ENCODE data around the gene INF2. TPM values are rescaled to one million over a fixed set of nuclear protein-coding genes. Genes with fewer than 3 reads are reported as not detected.

The INF2 gene
- total and polyA plus RNA-seq, 9 of the 15 experiments (the other 6 are each of a cell fraction or from before 2014, with no cell fraction given), result 0.56 to 31.3 (median 7.8) TPM

- no peaks in the 10 kb centered on the region for H3K9me3 ChIP-seq (replicated peaks; ENCODE audit: control insufficient read depth, insufficient read depth, low read depth, low read length)
- FAIRE-seq, result no peak
- intact Hi-C loops (cut with micrococcal nuclease), result no loop called here
- in situ Hi-C loops (cut with MboI), result no loop called here
- H3K4me3 ChIP-seq, result no peak overlapping the region
- ChIA-PET POLR2A (interaction anchor here (1.9 kb wide), 1 partner anchor 11 kb away, joined by 6 read pairs; the partner anchor contains the start of gene SIVA1), CTCF (ENCODE audit: low intra/inter-chr PET ratio) (no interaction called here)
- no TSS peak for BruUV-seq (replicated peaks)
- H3K27ac ChIP-seq (ENCODE audit: extremely low read depth, low read depth, low read length), result no peak overlapping the region
- no peak for TF ChIP-seq KDM4B (IDR thresholded peaks at IDR 0.05; ENCODE audit: borderline replicate concordance in 2 of 2, low read depth in 1 of 2)
- TF ChIP-seq PHF20 (IDR thresholded peaks at IDR 0.05; ENCODE audit: partially characterized antibody), result no peak
- no peak for TF ChIP-seq ZNF3 (CRISPR knock-in tag; IDR thresholded peaks at IDR 0.05)
- no peak for TF ChIP-seq ETS2 (tag; IDR thresholded peaks at IDR 0.05; ENCODE audit: borderline replicate concordance, poor library complexity, severe bottlenecking)
- no peak for TF ChIP-seq RBM22 (IDR thresholded peaks at IDR 0.05; ENCODE audit: low read depth, low read length, poor library complexity, severe bottlenecking)
- no peak for TF ChIP-seq POLR2AphosphoS5 (IDR thresholded peaks at IDR 0.05; ENCODE audit: control insufficient read depth, insufficient read depth, low read depth, low read length)
- TF ChIP-seq ZNF583 (CRISPR knock-in tag; IDR thresholded peaks at IDR 0.05), result no peak
- H3K36me3 ChIP-seq (ENCODE audit: control insufficient read depth, insufficient read depth, low read length), result no peaks in the 10 kb centered on the region
- peaks cover 0 to 26% of the 10 kb centered on the region in 2 experiments; a peak in 2 of 5 replicates for H3K4me1 ChIP-seq (replicated peaks in 1 of 2; ENCODE audit: control insufficient read depth in 2 of 2, insufficient read depth in 2 of 2, low read length in 2 of 2)
- no peak overlapping the region for H3K4me2 ChIP-seq (ENCODE audit: insufficient read depth, low read length)
- DNase-seq (ENCODE audit: extremely low read depth in 1 of 4, low spot score in 3 of 4), result no peak
- H3K27me3 ChIP-seq (ENCODE audit: control insufficient read depth in 2 of 2, insufficient read depth in 2 of 2, low read length in 2 of 2), result no peaks in the 10 kb centered on the region
- 61% methylated on average over 10 of the region's 29 CpGs for WGBS (ENCODE audit: insufficient coverage, low coverage, missing lambda C conversion rate)
- no peaks in the 10 kb centered on the region for H3K79me2 ChIP-seq (ENCODE audit: control insufficient read depth, insufficient read depth, low read length)
- no peak overlapping the region for H2AFZ ChIP-seq (ENCODE audit: low read depth, low read length)
- H3K9me1 ChIP-seq (ENCODE audit: control insufficient read depth, insufficient read depth, low read length), result no peaks in the 10 kb centered on the region
- no peaks in the 10 kb centered on the region for H4K20me1 ChIP-seq (replicated peaks; ENCODE audit: control insufficient read depth, insufficient read depth, low read length)
- H3K9ac ChIP-seq (ENCODE audit: insufficient read depth in 1 of 2, low read depth in 2 of 2, low read length in 2 of 2), result no peak overlapping the region; a peak in 2 of 4 replicates
- no peak for ATAC-seq
Measured at GRCh38 chr14:104741108-104741802, 51.8 kb downstream of the INF2 start.

Measured in K562 (cell line).